ENCODE results near the gene ABCA6.

Gene ABCA6

GRCh38 chr17:69042308-69042707 lies 99.4 kb downstream of the ABCA6 start:
- H3K9ac ChIP-seq (ENCODE audit: low read depth in 1 of 2, low read length in 2 of 2): no peak overlapping the region
- no peak overlapping the region for H3K27ac ChIP-seq (ENCODE audit: low read depth in 2 of 2, low read length in 2 of 2)
- H3K4me1 ChIP-seq (ENCODE audit: control insufficient read depth in 2 of 2, insufficient read depth in 2 of 2, low read length in 2 of 2): peaks cover 3% of the 10 kb centered on the region in 2 donors
- no peaks in the 10 kb centered on the region for H3K27me3 ChIP-seq (ENCODE audit: control insufficient read depth in 2 of 2, insufficient read depth in 2 of 2, low read length in 2 of 2)
- H3K36me3 ChIP-seq (ENCODE audit: control insufficient read depth in 2 of 2, insufficient read depth in 2 of 2, low read length in 2 of 2): no peaks in the 10 kb centered on the region
- H3K9me3 ChIP-seq (ENCODE audit: control insufficient read depth in 2 of 2, low read length in 2 of 2): no peaks in the 10 kb centered on the region
- H3K4me3 ChIP-seq (ENCODE audit: low read length in 2 of 2): no peak overlapping the region

- Histone ChIP-seq H3K4me3 (ENCODE audit: low read length in 2 of 2) (no peak overlapping the region), H3K27me3 (ENCODE audit: control insufficient read depth in 2 of 2, insufficient read depth in 2 of 2, low read length in 2 of 2) (no peaks in the 10 kb centered on the region)
Observed at GRCh38 chr17:69031839-69032238, 109.9 kb downstream of the ABCA6 start.

DNA sequence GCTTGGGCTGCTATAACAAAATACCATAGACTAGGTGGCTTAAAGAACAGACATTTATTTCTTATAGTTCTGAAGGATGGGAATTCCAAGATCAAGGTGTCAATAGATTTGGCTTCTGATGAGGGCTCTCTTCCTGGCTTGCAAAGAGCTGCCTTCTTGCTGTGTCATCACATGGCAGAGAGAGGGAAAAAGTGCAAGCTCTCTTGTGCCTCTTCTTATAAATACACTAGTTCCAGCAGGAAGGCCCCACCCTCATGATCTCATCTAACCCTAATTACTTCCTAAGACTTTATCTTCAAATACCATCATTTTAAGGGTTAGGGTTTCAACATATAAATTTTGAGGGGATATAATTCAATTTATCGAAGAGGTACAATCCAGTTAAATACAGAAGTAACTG lies 111.5 kb downstream of the ABCA6 start:
- Histone ChIP-seq H3K4me3 (ENCODE audit: low read length in 2 of 2) (no peak overlapping the region), H3K27me3 (ENCODE audit: control insufficient read depth in 2 of 2, insufficient read depth in 2 of 2, low read length in 2 of 2) (no peaks in the 10 kb centered on the region), H3K27ac (ENCODE audit: low read depth in 2 of 2, low read length in 2 of 2) (no peak overlapping the region), H3K36me3 (ENCODE audit: control insufficient read depth in 2 of 2, insufficient read depth in 2 of 2, low read length in 2 of 2) (no peaks in the 10 kb centered on the region), H3K9me3 (ENCODE audit: control insufficient read depth in 2 of 2, low read length in 2 of 2) (no peaks in the 10 kb centered on the region), H3K4me1 (ENCODE audit: control insufficient read depth in 2 of 2, insufficient read depth in 2 of 2, low read length in 2 of 2) (no peaks in the 10 kb centered on the region), H3K9ac (ENCODE audit: low read depth in 1 of 2, low read length in 2 of 2) (no peak overlapping the region)

More at GRCh38 chr17:69031839-69032238, 109.9 kb downstream of the ABCA6 start:
- H3K36me3 ChIP-seq (ENCODE audit: control insufficient read depth in 2 of 2, insufficient read depth in 2 of 2, low read length in 2 of 2): no peaks in the 10 kb centered on the region
- H3K9ac ChIP-seq (ENCODE audit: low read depth in 1 of 2, low read length in 2 of 2): no peak overlapping the region
- no peaks in the 10 kb centered on the region for H3K4me1 ChIP-seq (ENCODE audit: control insufficient read depth in 2 of 2, insufficient read depth in 2 of 2, low read length in 2 of 2)
- no peak overlapping the region for H3K27ac ChIP-seq (ENCODE audit: low read depth in 2 of 2, low read length in 2 of 2)
- H3K9me3 ChIP-seq (ENCODE audit: control insufficient read depth in 2 of 2, low read length in 2 of 2): no peaks in the 10 kb centered on the region
